K562 (cell line): Measurements from ENCODE around the gene DGCR2. TPM values are rescaled to one million over a fixed set of nuclear protein-coding genes. Genes with fewer than 3 reads are reported as not detected.

Experiments
- ERF ChIP-seq: fragments of 450-650 bp; formaldehyde crosslinking; IDR thresholded peaks from 2 replicates; pipeline ENCODE4 v1.4.0; 2020; ENCODE audit warnings: mild to moderate bottlenecking, mixed read lengths
- FOXP1 ChIP-seq: sonication (generic); formaldehyde crosslinking; IDR thresholded peaks from 2 replicates; pipeline ENCODE4 v1.8.0; 2022; ENCODE audit warnings: mild to moderate bottlenecking, missing genetic modification reagents
- KLF1 ChIP-seq: fragments of 450-650 bp; IDR thresholded peaks from 2 replicates; pipeline ENCODE4 v1.6.1; 2016; ENCODE audit warnings: missing genetic modification characterization, missing compliant biosample characterization
- MED1 ChIP-seq: sonication (generic); formaldehyde crosslinking; IDR thresholded peaks from 2 replicates; pipeline ENCODE4 v1.8.1; 2023; ENCODE audit warnings: missing genetic modification reagents, borderline replicate concordance
- NFATC3 ChIP-seq: fragments of 450-650 bp; IDR thresholded peaks from 2 replicates; pipeline ENCODE4 v1.6.1; 2017; ENCODE audit warnings: mild to moderate bottlenecking
- RBBP5 ChIP-seq: fragments of 200-600 bp; sonication (generic); IDR thresholded peaks from 2 replicates; pipeline ENCODE4 v1.6.1; 2012; ENCODE audit warnings: borderline replicate concordance, mild to moderate bottlenecking, low read length, control low read depth, inconsistent platforms; ENCODE audit not compliant: insufficient read depth, poor library complexity, severe bottlenecking
- ZBED1 ChIP-seq: IDR thresholded peaks from 2 replicates; pipeline ENCODE4 v1.6.1; 2014
- ZNF282 ChIP-seq: sonication (generic); formaldehyde crosslinking; IDR thresholded peaks from 2 replicates; pipeline ENCODE4 v1.8.1; 2023; ENCODE audit warnings: missing genetic modification reagents
- polyA plus RNA-seq, 8 experiments: library from polyadenylated mRNA; depleted of rRNA in 4 of 8; stranded (reverse) in 5 of 8; unstranded in 3 of 8; fragments of >200 nt; fragmentation: Nextera tagmentation in 2 of 8; fragmentation: Illumina TruSeq in 1 of 8; extraction: Ambion mirVana in 2 of 8; extraction: Trizol in 1 of 8; gene quantifications; 2 replicates each; pipeline versions ENCODE4 v1.2.1 to v1.2.3, GENCODE V29; 2011 to 2014; ENCODE audit warnings: inconsistent platforms in 1 of 8, missing spikeins in 1 of 8
- total RNA-seq, 7 experiments: library from RNA; depleted of rRNA in 6 of 7; stranded (reverse); fragments of >200 nt in 6 of 7; fragmentation: Illumina TruSeq in 2 of 7; extraction: Trizol in 2 of 7; gene quantifications; 2 replicates each; pipeline versions ENCODE4 v1.2.1 to v1.2.3, GENCODE V29; 2011 to 2021; ENCODE audit warnings: low replicate concordance in 1 of 7
- TF ChIP-seq, protein P1 (sequence below), 2 experiments: IDR thresholded peaks in 1 of 2; conservative IDR thresholded peaks in 1 of 2; 2 replicates each; pipeline ENCODE4 v1.6.1; 2016; ENCODE audit warnings: low read depth in 2 of 2, mild to moderate bottlenecking in 1 of 2, missing compliant biosample characterization in 1 of 2, missing genetic modification characterization in 1 of 2, moderate library complexity in 1 of 2
- TF ChIP-seq, protein P2 (sequence below), 2 experiments: fragments of 450-650 bp; IDR thresholded peaks; 2 replicates each; pipeline ENCODE4 v1.6.1; 2016; ENCODE audit warnings: mild to moderate bottlenecking in 2 of 2, borderline replicate concordance in 1 of 2, low read depth in 1 of 2, moderate library complexity in 1 of 2

Gene DGCR2
- total and polyA plus RNA-seq, 9 of the 15 experiments (the other 6 are each of a cell fraction or from before 2014, with no cell fraction given) = 0.69 to 101 (median 56.4) TPM

DNA sequence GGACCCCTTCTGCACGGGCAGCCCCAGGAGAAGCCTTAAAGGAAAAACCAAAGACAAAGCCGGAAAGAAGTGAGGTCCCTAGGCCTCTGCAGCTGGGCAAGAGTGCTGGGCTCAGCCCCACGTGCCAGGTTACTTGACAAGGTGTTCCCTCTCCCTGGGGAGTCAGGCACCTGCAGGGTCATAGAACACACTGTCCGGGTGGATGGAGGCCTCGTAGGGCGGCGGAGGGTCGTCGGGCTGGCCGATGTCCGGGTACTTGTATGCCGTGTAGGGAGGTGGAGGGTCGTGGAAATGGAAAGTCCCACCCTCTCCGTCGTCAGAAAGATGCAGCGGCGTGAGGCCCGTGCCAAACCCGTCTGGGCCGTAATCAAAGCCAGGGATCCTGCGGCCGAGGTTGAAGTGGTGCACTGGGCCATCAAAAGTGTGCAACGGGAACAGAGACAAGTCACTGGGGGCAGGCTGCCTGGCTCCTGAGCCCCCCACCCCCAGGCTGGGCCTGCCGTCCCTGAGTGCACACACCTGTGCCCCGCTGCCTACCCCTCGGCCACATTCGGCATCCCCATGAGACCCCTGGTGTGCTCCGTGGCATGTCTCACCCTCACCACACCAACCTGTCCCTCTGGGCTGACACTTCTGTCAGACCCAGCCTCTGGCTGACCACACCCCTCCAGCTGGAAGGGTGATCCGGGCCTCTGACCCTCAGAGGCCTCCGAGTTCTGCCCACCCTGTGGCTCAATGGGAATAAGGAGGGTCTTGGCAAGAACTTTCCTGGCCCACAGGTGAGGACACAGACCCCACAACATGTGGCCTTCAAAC, 81.1 kb downstream of the DGCR2 start (continued):
- TF ChIP-seq, protein P1, sequence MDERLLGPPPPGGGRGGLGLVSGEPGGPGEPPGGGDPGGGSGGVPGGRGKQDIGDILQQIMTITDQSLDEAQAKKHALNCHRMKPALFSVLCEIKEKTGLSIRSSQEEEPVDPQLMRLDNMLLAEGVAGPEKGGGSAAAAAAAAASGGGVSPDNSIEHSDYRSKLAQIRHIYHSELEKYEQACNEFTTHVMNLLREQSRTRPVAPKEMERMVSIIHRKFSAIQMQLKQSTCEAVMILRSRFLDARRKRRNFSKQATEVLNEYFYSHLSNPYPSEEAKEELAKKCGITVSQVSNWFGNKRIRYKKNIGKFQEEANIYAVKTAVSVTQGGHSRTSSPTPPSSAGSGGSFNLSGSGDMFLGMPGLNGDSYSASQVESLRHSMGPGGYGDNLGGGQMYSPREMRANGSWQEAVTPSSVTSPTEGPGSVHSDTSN (CRISPR knock-in tag; IDR thresholded peaks at IDR 0.05; ENCODE audit: low read depth) = no peak
- TF ChIP-seq, protein P1 (tag; conservative IDR thresholded peaks at IDR 0.05; ENCODE audit: low read depth) = no peak
- TF ChIP-seq, protein P2, sequence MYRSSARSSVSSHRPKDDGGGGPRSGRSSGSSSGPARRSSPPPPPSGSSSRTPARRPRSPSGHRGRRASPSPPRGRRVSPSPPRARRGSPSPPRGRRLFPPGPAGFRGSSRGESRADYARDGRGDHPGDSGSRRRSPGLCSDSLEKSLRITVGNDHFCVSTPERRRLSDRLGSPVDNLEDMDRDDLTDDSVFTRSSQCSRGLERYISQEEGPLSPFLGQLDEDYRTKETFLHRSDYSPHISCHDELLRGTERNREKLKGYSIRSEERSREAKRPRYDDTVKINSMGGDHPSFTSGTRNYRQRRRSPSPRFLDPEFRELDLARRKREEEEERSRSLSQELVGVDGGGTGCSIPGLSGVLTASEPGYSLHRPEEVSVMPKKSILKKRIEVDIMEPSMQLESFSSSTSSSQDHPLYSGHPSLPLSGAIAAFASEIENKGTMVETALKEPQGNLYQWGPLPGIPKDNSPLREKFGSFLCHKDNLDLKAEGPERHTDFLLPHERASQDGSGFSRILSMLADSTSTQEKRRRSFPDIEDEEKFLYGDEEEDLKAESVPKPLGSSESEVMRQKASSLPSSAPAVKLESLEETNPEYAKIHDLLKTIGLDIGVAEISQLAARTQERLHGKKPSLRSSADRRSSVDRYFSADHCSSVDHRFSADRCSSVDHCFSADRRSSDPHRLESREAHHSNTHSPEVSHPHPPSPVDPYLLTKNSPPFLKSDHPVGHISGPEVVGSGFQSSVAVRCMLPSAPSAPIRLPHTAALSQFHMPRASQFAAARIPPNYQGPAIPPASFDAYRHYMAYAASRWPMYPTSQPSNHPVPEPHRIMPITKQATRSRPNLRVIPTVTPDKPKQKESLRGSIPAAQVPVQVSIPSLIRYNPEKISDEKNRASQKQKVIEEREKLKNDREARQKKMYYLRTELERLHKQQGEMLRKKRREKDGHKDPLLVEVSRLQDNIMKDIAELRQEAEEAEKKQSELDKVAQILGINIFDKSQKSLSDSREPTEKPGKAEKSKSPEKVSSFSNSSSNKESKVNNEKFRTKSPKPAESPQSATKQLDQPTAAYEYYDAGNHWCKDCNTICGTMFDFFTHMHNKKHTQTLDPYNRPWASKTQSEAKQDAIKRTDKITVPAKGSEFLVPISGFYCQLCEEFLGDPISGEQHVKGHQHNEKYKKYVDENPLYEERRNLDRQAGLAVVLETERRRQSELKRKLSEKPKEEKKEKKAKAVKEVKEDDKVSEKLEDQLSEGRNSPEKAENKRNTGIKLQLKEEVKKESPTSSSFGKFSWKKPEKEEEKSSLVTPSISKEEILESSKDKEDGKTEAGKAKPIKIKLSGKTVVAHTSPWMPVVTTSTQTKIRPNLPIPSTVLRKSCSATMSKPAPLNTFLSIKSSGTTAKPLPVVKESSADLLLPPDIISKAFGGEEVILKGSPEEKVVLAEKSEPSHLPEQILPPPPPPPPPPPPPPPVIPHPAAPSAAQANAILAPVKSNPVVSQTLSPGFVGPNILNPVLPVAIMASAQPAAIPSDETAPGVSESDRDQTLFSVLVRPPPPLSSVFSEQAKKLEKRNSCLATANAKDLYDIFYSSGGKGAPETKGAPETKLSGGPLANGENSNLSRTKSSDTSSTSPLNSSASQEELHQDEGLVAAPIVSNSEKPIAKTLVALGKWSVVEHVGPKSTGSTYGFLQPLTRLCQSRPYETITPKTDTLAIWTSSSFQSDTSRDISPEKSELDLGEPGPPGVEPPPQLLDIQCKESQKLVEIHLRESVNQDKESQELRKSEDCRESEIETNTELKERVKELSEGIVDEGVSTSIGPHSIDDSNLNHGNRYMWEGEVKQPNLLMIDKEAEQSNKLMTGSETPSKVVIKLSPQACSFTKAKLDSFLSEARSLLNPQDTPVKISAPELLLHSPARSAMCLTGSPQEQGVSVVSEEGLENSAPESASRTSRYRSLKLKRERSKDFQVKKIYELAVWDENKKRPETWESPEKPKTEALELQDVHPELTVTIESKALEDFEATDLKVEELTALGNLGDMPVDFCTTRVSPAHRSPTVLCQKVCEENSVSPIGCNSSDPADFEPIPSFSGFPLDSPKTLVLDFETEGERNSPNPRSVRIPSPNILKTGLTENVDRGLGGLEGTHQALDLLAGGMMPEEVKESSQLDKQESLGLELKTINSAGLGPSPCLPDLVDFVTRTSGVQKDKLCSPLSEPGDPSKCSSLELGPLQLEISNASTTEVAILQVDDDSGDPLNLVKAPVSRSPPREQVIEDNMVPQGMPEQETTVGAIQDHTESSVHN (IDR thresholded peaks at IDR 0.05; ENCODE audit: borderline replicate concordance in 1 of 2, low read depth in 1 of 2) = no peak
- no peak for TF ChIP-seq ZBED1
- TF ChIP-seq ZNF282 (CRISPR knock-in tag) = 0 out of 2 replicates have a peak, but pooled peaks have one; percentile 22
- no peak for TF ChIP-seq NFATC3
- 0 out of 2 replicates have a peak, but pooled peaks have one; percentile 14 for TF ChIP-seq FOXP1 (CRISPR knock-in tag)
- TF ChIP-seq KLF1 (tag) = no peak
- no peak for TF ChIP-seq MED1 (CRISPR knock-in tag)
- no peak for TF ChIP-seq ERF
- peak; percentile 23 for TF ChIP-seq RBBP5
